HG03280 (cell line): ENCODE results near the gene EHBP1.

Source experiments
- ATAC-seq: cut with Tn5 transposase; IDR thresholded peaks from one replicate; pipeline ENCODE4 v1.9.1; 2021; ENCODE audit warnings: mild to moderate bottlenecking, moderate library complexity; ENCODE audit not compliant: unreplicated experiment

EHBP1 gene

GRCh38 chr2:62774555-62775366, 69.2 kb downstream of the EHBP1 start:
- peak; percentile 58 for ATAC-seq

- ATAC-seq: no peak
These were observed 69.8 kb downstream of the EHBP1 start for GRCh38 chr2:62775367-62775668.

- ATAC-seq: no peak
These were observed 78.2 kb downstream of the EHBP1 start for GRCh38 chr2:62783679-62784078.

GRCh38 chr2:62784341-62784740, 78.8 kb downstream of the EHBP1 start:
- ATAC-seq: no peak

- ATAC-seq: peak; percentile 91
These were observed 79.7 kb downstream of the EHBP1 start for GRCh38 chr2:62785216-62785615.

- no peak for ATAC-seq
These were observed 80.5 kb downstream of the EHBP1 start for GRCh38 chr2:62785810-62786597.

GRCh38 chr2:62787386-62787785, 81.9 kb downstream of the EHBP1 start:
- no peak for ATAC-seq

GRCh38 chr2:62789518-62789917, 84.0 kb downstream of the EHBP1 start:
- ATAC-seq: no peak

GRCh38 chr2:62789918-62790317, 84.4 kb downstream of the EHBP1 start:
- ATAC-seq: no peak

GRCh38 chr2:62792408-62792807, 86.9 kb downstream of the EHBP1 start:
- ATAC-seq: no peak

GRCh38 chr2:62793213-62793612, 87.7 kb downstream of the EHBP1 start:
- no peak for ATAC-seq

GRCh38 chr2:62794791-62795190, 89.3 kb downstream of the EHBP1 start:
- ATAC-seq: no peak

GRCh38 chr2:62795341-62795740, 89.8 kb downstream of the EHBP1 start:
- no peak for ATAC-seq

GRCh38 chr2:62797107-62797506, 91.6 kb downstream of the EHBP1 start:
- ATAC-seq: no peak

GRCh38 chr2:62800618-62801017, 95.1 kb downstream of the EHBP1 start:
- no peak for ATAC-seq

GRCh38 chr2:62801110-62801509, 95.6 kb downstream of the EHBP1 start:
- ATAC-seq: no peak

GRCh38 chr2:62801814-62802523, 96.5 kb downstream of the EHBP1 start:
- no peak for ATAC-seq

GRCh38 chr2:62803961-62804360, 98.4 kb downstream of the EHBP1 start:
- ATAC-seq: no peak

GRCh38 chr2:62806231-62806630, 100.7 kb downstream of the EHBP1 start:
- no peak for ATAC-seq

GRCh38 chr2:62808554-62808953, 103.0 kb downstream of the EHBP1 start:
- ATAC-seq: no peak

- ATAC-seq: no peak
These were observed 105.6 kb downstream of the EHBP1 start for GRCh38 chr2:62811086-62811485.

- no peak for ATAC-seq
These were observed 106.5 kb downstream of the EHBP1 start for GRCh38 chr2:62811972-62812371.
